ENCODE data around the gene RNF157. TPM values are rescaled to one million over a fixed set of nuclear protein-coding genes. Genes with fewer than 3 reads are reported as not detected.

Gene RNF157
- total and polyA plus RNA-seq, 2 of the 13 experiments (the other 11 are each of a cell fraction or from before 2014, with no cell fraction given) = 0.44 to 1.5 TPM

GRCh38 chr17:76233588-76234353 is 6.5 kb downstream of the RNF157 start (continued):
- TF ChIP-seq HMGXB3 (CRISPR knock-in tag; IDR thresholded peaks at IDR 0.05; ENCODE audit: borderline replicate concordance) (no peak), MXD3 (CRISPR knock-in tag; IDR thresholded peaks at IDR 0.05) (no peak), ZFYVE20 (CRISPR knock-in tag; IDR thresholded peaks at IDR 0.05; ENCODE audit: borderline replicate concordance, low read depth) (no peak), ZSCAN5A (CRISPR knock-in tag; IDR thresholded peaks at IDR 0.05; ENCODE audit: borderline replicate concordance) (no peak), ZSCAN22 (CRISPR knock-in tag; IDR thresholded peaks at IDR 0.05) (no peak), RBAK (CRISPR knock-in tag; IDR thresholded peaks at IDR 0.05) (no peak), ZNF703 (CRISPR knock-in tag; IDR thresholded peaks at IDR 0.05; ENCODE audit: borderline replicate concordance) (no peak), FOXK2 (IDR thresholded peaks at IDR 0.05) (no peak), ZNF670 (CRISPR knock-in tag; IDR thresholded peaks at IDR 0.05; ENCODE audit: borderline replicate concordance) (no peak)
